ENCODE data around the gene CLNK. TPM values are rescaled to one million over a fixed set of nuclear protein-coding genes. Genes with fewer than 3 reads are reported as not detected.
"Not testable (repeated sequence)": the region's sequence is repeated elsewhere in the genome, so short reads cannot be mapped to it uniquely, and the experiment has no call there.

Gene CLNK
- total and polyA plus RNA-seq, 7 donors, result 0.01 to 0.09 TPM; not detected in 5

DNA sequence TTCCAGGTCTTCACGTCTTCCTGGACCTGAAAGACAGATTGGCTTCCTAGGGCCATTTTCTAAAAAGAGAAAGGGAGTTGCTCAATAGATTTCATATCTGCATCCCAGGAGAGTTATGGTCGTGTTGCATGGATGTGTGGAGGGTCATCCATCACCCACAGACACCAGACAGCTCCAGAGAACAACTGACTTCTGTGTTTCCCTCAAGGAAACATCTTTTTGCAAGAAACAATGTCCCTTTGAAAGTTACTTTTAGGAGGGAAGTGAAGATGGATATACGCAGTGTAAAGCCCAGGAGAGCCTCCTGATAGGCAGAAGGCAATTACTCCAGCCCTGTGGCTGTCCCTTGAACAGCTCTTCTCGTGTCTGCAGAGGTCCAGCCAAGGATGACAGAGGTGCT lies 108.3 kb downstream of the CLNK start:
- 59 to 73% (median 68%) methylated on average over 4 of the region's 4 CpGs for WGBS, 3 donors
- DNase-seq, result no peak
- no peaks in the 10 kb centered on the region for H3K36me3 ChIP-seq (ENCODE audit: insufficient read depth in 1 of 2, low read depth in 1 of 2)
- H3K4me3 ChIP-seq, result no peak overlapping the region
- no peaks in the 10 kb centered on the region for H3K9me3 ChIP-seq
- peaks cover 0 to 3% (median 2%) of the 10 kb centered on the region in 3 donors for H3K27me3 ChIP-seq (ENCODE audit: insufficient read depth in 3 of 3, low read length in 2 of 3)
- TF ChIP-seq, protein P1, sequence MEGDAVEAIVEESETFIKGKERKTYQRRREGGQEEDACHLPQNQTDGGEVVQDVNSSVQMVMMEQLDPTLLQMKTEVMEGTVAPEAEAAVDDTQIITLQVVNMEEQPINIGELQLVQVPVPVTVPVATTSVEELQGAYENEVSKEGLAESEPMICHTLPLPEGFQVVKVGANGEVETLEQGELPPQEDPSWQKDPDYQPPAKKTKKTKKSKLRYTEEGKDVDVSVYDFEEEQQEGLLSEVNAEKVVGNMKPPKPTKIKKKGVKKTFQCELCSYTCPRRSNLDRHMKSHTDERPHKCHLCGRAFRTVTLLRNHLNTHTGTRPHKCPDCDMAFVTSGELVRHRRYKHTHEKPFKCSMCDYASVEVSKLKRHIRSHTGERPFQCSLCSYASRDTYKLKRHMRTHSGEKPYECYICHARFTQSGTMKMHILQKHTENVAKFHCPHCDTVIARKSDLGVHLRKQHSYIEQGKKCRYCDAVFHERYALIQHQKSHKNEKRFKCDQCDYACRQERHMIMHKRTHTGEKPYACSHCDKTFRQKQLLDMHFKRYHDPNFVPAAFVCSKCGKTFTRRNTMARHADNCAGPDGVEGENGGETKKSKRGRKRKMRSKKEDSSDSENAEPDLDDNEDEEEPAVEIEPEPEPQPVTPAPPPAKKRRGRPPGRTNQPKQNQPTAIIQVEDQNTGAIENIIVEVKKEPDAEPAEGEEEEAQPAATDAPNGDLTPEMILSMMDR (IDR thresholded peaks at IDR 0.05), result no peak
- no peak for ATAC-seq
- intact Hi-C loops (cut with DNase I), result no loop called here
- H3K4me1 ChIP-seq, result no peaks in the 10 kb centered on the region
- no peak overlapping the region for H3K27ac ChIP-seq

DNA sequence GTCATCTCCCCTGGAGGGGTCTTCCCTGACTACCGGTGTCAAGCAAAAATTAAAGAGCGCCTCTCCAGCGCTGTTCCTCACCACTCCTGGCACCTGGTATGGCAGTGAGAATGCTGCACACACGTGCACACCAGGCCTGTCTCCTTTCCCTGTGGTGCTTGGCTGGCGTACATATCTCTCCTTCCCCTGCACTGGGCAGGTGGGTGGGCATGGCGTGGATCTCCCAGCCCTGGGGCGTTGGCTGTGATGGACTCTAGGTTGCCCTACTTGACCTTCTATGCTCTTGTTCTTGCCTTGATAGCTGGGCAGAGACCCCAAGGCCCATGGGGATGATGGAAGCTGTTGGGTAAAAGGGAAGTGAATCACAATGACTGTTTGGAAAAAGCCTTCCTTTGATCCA lies 109.2 kb downstream of the CLNK start:
- no peaks in the 10 kb centered on the region for H3K36me3 ChIP-seq (ENCODE audit: insufficient read depth in 1 of 2, low read depth in 1 of 2)
- no peaks in the 10 kb centered on the region for H3K4me1 ChIP-seq
- H3K9me3 ChIP-seq, result no peaks in the 10 kb centered on the region
- WGBS, 3 donors, result 79 to 88% (median 85%) methylated on average over 7 of the region's 7 CpGs
- TF ChIP-seq, protein P1 (IDR thresholded peaks at IDR 0.05), result no peak
- H3K27ac ChIP-seq, result no peak overlapping the region
- intact Hi-C loops (cut with DNase I), result no loop called here
- ATAC-seq (no peak), DNase-seq (no peak)
- no peak overlapping the region for H3K4me3 ChIP-seq
- peaks cover 0 to 3% (median 2%) of the 10 kb centered on the region in 3 donors for H3K27me3 ChIP-seq (ENCODE audit: insufficient read depth in 3 of 3, low read length in 2 of 3)

DNA sequence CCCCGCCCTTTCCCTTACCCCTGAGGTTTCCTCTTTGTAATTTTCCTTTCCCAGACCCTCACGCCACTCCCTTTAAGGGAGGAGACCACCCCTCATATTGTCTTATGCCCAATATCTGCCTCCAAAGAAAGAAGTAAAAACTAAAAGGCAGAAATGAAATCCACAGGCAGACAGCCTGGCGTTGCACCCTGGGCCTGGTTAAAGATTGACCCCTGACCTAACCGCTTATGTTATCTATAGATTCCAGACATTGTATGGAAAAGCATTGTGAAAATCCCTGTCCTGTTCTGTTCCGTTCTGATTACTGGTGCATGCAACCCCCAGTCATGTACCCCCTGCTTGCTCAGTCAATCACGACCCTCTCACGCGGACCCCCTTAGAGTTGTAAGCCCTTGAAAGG lies 110.0 kb downstream of the CLNK start:
- H3K9me3 ChIP-seq; H3K4me3 ChIP-seq; H3K36me3 ChIP-seq (ENCODE audit: insufficient read depth in 1 of 2, low read depth in 1 of 2); H3K27me3 ChIP-seq (ENCODE audit: insufficient read depth in 3 of 3, low read length in 2 of 3); intact Hi-C loops (cut with DNase I); H3K27ac ChIP-seq; ATAC-seq; DNase-seq; H3K4me1 ChIP-seq: not testable (repeated sequence)
- 85 to 89% (median 87%) methylated on average over 8 of the region's 8 CpGs for WGBS, 3 donors

DNA sequence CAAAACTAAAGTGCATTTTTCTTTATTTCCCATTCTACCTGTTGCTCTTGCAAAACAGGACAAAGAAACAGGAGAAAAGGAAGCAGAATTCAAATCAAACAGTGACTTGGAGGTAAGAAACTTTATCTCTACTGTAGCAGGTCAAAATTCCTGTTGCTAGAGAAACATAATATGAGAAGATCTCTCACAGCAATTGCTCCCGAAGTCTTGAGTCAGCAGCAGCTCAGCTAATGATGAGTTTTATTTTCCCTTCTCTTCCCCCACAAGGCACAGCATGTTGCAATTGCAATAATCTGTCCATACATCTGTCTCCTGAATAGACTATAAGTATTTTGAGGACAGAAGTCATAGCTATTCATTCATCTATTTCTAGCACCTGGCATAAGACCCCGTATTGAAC lies 112.7 kb downstream of the CLNK start:
- TF ChIP-seq, protein P1 (IDR thresholded peaks at IDR 0.05), result no peak
- ATAC-seq, result no peak
- H3K4me3 ChIP-seq, result no peak overlapping the region
- no peaks in the 10 kb centered on the region for H3K4me1 ChIP-seq
- 25 to 30% (median 29%) methylated on average over 2 of the region's 2 CpGs for WGBS, 3 donors
- DNase-seq, result no peak
- H3K27ac ChIP-seq, result no peak overlapping the region
- no peaks in the 10 kb centered on the region for H3K36me3 ChIP-seq (ENCODE audit: insufficient read depth in 1 of 2, low read depth in 1 of 2)
- no peaks in the 10 kb centered on the region for H3K9me3 ChIP-seq
- peaks cover 0 to 3% (median 0%) of the 10 kb centered on the region in 3 donors for H3K27me3 ChIP-seq (ENCODE audit: insufficient read depth in 3 of 3, low read length in 2 of 3)
- intact Hi-C loops (cut with DNase I), result no loop called here

DNA sequence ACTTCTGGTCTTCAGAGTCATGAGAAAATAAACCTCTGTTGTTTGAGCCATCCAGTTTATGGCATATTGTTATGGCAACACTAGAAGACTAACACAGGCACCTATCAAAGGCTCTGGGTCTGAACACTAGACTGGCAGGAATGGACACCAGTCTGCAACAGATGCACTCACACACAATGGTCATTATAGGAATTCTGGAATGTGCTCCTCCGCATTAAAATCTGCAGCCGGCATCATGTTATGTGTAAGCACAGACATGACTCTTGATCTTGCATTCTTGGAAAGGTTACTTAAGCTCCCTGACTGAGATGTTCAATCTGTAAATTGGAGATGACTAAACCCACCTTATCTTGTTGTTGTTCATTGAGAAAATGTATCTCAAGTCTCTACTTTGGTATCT lies 115.1 kb downstream of the CLNK start:
- H3K4me1 ChIP-seq, result no peaks in the 10 kb centered on the region
- no peak overlapping the region for H3K4me3 ChIP-seq
- no peaks in the 10 kb centered on the region for H3K36me3 ChIP-seq (ENCODE audit: insufficient read depth in 1 of 2, low read depth in 1 of 2)
- WGBS, 3 donors, result 55 to 59% (median 58%) methylated on average over 2 of the region's 2 CpGs
- TF ChIP-seq, protein P1 (IDR thresholded peaks at IDR 0.05), result no peak
- no peaks in the 10 kb centered on the region for H3K9me3 ChIP-seq
- intact Hi-C loops (cut with DNase I), result no loop called here
- H3K27ac ChIP-seq, result no peak overlapping the region
- no peak for DNase-seq
- no peak for ATAC-seq
- no peaks in the 10 kb centered on the region for H3K27me3 ChIP-seq (ENCODE audit: insufficient read depth in 3 of 3, low read length in 2 of 3)

All from psoas muscle (tissue), 8 donors.